Bronchial epithelial cell (primary cell): ENCODE results near the gene ABHD17C. TPM values are rescaled to one million over a fixed set of nuclear protein-coding genes. Genes with fewer than 3 reads are reported as not detected.

Experiments
- DNase-seq: peaks from one replicate; pipeline ENCODE4 v3.0.0-alpha.2; 2010; ENCODE audit warnings: low read depth
- FAIRE-seq: peaks from 2 replicates; lab custom pipeline; 2011; peaks lifted over from hg19 to GRCh38; lab: Jason Lieb, UNC
- H3K27me3 ChIP-seq: 2 replicates; pipeline ENCODE4 v1.5.1; 2011; ENCODE audit warnings: low read length; ENCODE audit not compliant: control insufficient read depth, insufficient read depth
- H3K36me3 ChIP-seq: 2 replicates; pipeline ENCODE4 v1.5.1; 2011; ENCODE audit warnings: low read length; ENCODE audit not compliant: control insufficient read depth, insufficient read depth
- H3K4me3 ChIP-seq: 2 replicates; pipeline ENCODE4 v1.5.1; 2011; ENCODE audit warnings: mild to moderate bottlenecking, low read depth, low read length, control low read depth
- total RNA-seq: library from RNA; depleted of rRNA; stranded (reverse); fragments of >200 nt; gene quantifications from 2 replicates; pipeline ENCODE4 v1.2.1, GENCODE V29; 2014
- TF ChIP-seq, protein P1 (sequence below): IDR thresholded peaks from 2 replicates; pipeline ENCODE4 v1.5.1; 2011; ENCODE audit warnings: mild to moderate bottlenecking, moderate library complexity, low read length, control low read depth, inconsistent platforms; ENCODE audit not compliant: insufficient read depth, severe bottlenecking

ABHD17C gene
- total RNA-seq, 1 donor from 2014 or later = 30.5 TPM

DNA sequence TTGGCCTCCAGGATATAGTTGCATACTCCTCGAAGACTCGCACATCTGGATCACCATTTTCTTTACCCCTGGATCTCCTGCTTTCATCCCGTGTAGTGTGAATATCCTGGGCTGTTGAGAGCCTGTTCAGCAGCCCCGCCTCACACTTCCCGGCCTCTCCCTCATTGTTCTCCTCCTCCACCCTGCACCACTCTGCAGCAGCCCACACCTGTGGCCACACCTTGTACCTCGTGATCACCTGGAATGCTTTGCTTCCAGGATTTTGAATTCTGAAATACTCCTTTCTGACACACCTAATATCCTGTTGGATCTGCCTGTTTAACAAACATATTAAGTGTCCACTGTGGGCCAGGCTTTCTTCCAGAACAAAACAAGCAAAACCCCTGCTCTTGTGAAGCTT lies 14.4 kb downstream of the ABHD17C start:
- no peak overlapping the region for H3K4me3 ChIP-seq
- FAIRE-seq (peak; percentile 50), DNase-seq (peak; percentile 86)
- TF ChIP-seq, protein P1, sequence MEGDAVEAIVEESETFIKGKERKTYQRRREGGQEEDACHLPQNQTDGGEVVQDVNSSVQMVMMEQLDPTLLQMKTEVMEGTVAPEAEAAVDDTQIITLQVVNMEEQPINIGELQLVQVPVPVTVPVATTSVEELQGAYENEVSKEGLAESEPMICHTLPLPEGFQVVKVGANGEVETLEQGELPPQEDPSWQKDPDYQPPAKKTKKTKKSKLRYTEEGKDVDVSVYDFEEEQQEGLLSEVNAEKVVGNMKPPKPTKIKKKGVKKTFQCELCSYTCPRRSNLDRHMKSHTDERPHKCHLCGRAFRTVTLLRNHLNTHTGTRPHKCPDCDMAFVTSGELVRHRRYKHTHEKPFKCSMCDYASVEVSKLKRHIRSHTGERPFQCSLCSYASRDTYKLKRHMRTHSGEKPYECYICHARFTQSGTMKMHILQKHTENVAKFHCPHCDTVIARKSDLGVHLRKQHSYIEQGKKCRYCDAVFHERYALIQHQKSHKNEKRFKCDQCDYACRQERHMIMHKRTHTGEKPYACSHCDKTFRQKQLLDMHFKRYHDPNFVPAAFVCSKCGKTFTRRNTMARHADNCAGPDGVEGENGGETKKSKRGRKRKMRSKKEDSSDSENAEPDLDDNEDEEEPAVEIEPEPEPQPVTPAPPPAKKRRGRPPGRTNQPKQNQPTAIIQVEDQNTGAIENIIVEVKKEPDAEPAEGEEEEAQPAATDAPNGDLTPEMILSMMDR = no peak
- H3K27me3 ChIP-seq = no peaks in the 10 kb centered on the region
- H3K36me3 ChIP-seq = peaks cover 3% of the 10 kb centered on the region

DNA sequence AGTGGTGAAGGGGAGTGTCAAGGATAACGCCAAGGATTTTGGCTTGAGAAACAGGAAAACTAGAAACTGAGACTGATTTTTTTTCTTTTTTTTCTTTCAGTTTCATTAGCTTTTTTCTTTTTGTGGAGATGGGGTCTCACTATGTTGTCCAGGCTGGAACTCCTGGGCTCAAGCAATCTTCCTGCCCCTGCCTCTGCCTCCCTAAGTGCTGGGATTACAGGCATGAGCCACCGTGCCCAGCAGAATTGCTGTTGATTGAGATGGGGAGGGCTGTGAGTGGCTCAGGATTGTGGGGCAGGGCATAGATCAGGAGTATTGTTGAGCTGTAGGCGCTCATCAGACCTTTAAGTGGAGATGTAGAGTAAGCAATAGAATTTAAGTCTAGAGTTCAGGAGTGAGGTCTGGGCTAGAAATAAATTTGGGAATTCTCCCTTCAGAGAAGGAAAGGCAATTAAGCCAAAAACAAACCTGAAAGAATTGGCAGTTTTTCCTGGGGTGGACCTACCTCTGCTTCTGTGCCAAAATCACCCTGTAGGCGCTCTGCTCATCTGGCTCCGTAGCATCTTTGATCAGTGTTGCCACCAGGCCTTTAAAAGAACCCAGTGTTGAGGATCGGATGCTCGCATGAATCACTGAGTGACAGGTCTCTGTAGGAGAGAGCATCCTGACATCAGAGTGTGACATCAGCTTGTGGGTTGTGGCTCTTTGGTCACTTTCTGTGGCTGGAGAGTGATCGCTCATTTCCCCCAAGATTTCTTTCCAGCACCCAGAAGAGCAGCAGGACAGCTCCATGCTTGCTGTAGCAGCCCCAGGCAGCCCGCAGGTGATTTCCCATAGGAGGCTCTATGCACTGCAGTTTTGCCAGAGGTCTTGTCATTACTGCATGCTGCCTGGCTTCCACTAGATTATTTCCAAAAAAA lies 15.8 kb downstream of the ABHD17C start:
- FAIRE-seq (peak; percentile 52), DNase-seq (peak; percentile 45)
- no peaks in the 10 kb centered on the region for H3K36me3 ChIP-seq

DNA sequence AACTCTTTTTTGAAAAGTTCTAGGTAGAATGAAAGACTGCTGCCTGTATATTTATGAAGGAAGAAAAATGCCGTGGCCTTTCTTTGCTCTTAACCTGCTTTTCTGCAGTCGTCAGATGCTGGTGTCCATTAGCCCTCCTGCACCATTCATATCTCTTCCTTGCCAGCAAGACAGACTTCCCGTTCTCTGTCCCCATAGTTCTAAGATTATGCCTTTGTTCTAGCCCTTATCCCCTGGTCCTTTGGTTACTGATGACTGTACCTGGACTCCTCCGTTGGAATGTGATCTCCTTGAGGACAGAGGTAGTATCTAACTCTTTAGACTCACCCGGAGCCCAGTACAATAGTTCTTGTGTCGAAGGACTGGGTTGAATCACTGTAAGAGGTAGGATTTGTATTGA lies 16.8 kb downstream of the ABHD17C start:
- no peaks in the 10 kb centered on the region for H3K36me3 ChIP-seq
- no peak for DNase-seq
- H3K4me3 ChIP-seq = no peak overlapping the region
- TF ChIP-seq, protein P1 = no peak
- no peaks in the 10 kb centered on the region for H3K27me3 ChIP-seq
- FAIRE-seq = no peak

More for the DNA sequence above, 15.8 kb downstream of the ABHD17C start:
- TF ChIP-seq, protein P1 = no peak
- no peaks in the 10 kb centered on the region for H3K27me3 ChIP-seq
- no peak overlapping the region for H3K4me3 ChIP-seq

DNA sequence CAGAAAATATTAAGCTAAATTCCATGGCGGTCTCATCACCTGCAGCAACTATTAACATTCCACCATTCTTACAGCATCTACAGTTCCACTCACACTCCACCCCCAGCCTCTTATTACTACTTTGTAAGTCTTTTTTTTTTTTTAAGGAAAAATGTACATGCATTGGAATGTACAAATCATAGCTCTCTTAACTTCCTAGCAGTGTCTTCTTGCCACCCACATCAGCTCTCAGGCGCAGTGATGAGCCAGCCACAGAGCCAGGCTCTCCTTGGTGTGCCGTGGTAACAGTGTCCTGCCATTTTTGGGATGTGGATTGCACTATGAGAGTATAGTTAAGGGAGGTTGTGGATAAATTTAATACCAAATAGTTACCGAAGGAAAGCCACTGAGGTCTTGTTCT lies 17.8 kb downstream of the ABHD17C start:
- FAIRE-seq (no peak), DNase-seq (no peak)
- Histone ChIP-seq H3K27me3 (no peaks in the 10 kb centered on the region), H3K36me3 (no peaks in the 10 kb centered on the region), H3K4me3 (no peak overlapping the region)
- TF ChIP-seq, protein P1 = no peak

DNA sequence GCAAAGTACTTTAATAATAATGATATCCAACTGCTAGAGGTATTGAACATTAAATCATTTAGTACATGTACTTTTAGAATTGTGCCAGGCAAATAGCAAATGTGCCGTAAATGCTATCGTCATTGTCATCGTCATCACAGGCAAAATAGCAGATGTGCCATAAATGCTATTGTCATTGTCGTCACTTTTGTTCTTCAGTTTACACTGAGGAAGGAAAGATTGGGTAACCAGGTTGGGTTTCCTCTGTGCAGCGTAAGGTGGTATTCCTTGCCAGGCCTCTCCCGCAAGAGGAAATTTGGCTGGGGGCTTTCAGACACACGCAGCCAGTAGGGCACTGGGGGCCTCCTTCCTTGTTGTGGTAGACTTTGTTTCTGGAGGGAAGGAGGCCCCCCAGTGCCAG lies 26.4 kb downstream of the ABHD17C start:
- Histone ChIP-seq H3K4me3 (no peak overlapping the region), H3K36me3 (peaks cover 1% of the 10 kb centered on the region), H3K27me3 (no peaks in the 10 kb centered on the region)
- FAIRE-seq = no peak
- TF ChIP-seq, protein P1 = no peak
- DNase-seq = no peak
